Measurements from ENCODE around the gene HNRNPD. TPM values are rescaled to one million over a fixed set of nuclear protein-coding genes. Genes with fewer than 3 reads are reported as not detected.

Gene HNRNPD, protein sequence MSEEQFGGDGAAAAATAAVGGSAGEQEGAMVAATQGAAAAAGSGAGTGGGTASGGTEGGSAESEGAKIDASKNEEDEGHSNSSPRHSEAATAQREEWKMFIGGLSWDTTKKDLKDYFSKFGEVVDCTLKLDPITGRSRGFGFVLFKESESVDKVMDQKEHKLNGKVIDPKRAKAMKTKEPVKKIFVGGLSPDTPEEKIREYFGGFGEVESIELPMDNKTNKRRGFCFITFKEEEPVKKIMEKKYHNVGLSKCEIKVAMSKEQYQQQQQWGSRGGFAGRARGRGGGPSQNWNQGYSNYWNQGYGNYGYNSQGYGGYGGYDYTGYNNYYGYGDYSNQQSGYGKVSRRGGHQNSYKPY
- 66.0 TPM for total RNA-seq (2013)
- polyA plus RNA-seq, result 100 to 1,000 TPM in 2 of 3 donors, 10 to 100 TPM in 1; 97.6 to 174 (median 149) TPM
- polyA minus RNA-seq, result 30.9 and 43.1 TPM in 2 replicates
- 42.7 to 127 (median 79.6) reads per million in 11 experiments for total RNA-seq

DNA sequence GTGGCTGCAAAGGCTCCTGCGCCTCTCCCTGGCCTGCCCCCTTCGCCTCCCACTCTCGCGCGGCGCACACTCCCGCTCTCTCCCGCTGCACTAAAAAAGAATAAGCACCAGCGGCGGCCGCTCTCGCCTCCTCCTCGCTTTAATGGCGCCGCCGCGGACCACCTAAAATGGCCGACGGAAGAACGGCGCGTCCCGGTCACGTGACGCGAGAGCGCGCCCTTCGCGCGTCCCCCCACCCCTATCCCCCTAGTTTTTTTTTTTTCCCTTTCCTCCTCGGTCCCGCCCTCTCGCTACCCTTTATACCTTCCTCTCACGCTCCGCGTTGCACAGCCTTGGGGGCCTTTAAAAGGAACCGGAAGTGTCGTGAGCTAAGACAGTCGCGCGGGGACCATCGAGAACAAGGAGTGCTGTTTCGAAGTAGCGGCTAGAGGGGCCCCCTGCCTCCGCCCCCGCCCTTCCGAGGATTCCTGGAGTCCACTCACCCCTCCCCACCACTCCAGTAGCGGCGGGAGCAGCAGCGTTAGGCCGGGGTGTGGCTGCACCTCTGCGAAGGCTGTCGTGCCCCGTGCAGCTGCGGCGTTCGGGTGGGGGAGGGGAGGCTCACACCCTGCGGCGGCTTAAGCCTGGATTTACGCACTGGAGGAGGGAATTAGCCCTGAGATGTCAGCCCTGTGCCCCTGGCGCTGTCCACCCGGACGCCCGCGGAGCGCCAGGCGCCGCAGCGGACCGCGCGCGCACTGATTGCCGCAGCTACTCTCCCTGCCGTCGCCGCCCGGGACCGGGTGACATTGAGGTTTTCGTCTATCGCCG, at the start of gene HNRNPD:
HNRNPD (minus strand) TSS at position 176 of the 810 bp plus-strand sequence. CDS start 313 bp downstream, outside the sequence.
- H3K36me3 ChIP-seq (replicated peaks in 1 of 2; ENCODE audit: control insufficient read depth in 1 of 2, insufficient read depth in 2 of 2, low read length in 2 of 2), result peaks cover 8 to 10% of the 10 kb centered on the region in 2 donors
- no peaks in the 10 kb centered on the region for H3K27me3 Mint-ChIP-seq (ENCODE audit: low read depth in 3 of 3)
- intact Hi-C loops (cut with micrococcal nuclease), result loop anchor here (2.0 to 10.0 kb wide), 3 partner anchors 55 to 969 kb away; partner anchors contain the start of gene SEC31A (in 1 of the 2)
- H4K20me1 ChIP-seq (ENCODE audit: insufficient read depth, low read length), result peaks cover 45% of the 10 kb centered on the region
- H3K27ac ChIP-seq (ENCODE audit: low read depth in 1 of 2, low read length in 2 of 2), result peak within 1 kb of the TSS; percentile 96 to 100
- H2AFZ ChIP-seq (ENCODE audit: insufficient read depth, low read depth, low read length, poor library complexity, severe bottlenecking), result peak within 1 kb of the TSS; percentile 64
- H3K4me3 Mint-ChIP-seq, result peak within 1 kb of the TSS; percentile 97 to 98
- no peaks in the 10 kb centered on the region for H3K27me3 ChIP-seq (ENCODE audit: control insufficient read depth in 2 of 2, insufficient read depth in 2 of 2, low read length in 2 of 2)
- peak; percentile 94 to 98 (median 98) for DNase-seq
- H3K4me3 ChIP-seq (replicated peaks in 1 of 3; ENCODE audit: low read depth in 2 of 3, low read length in 3 of 3), result peak within 1 kb of the TSS; percentile 70 to 100 (median 98)
- peaks cover 50% of the 10 kb centered on the region for H3K4me1 Mint-ChIP-seq
- peaks cover 14 to 24% of the 10 kb centered on the region in 2 donors for H3K36me3 Mint-ChIP-seq
- H3K4me1 ChIP-seq (ENCODE audit: control insufficient read depth in 1 of 2, insufficient read depth in 2 of 2, low read length in 2 of 2), result peaks cover 37 to 54% of the 10 kb centered on the region in 2 donors
- H3K27ac Mint-ChIP-seq, result peak within 1 kb of the TSS; percentile 97 to 100 (median 99)
- peaks cover 83% of the 10 kb centered on the region for H3K79me2 ChIP-seq (ENCODE audit: insufficient read depth, low read length)
- 0% methylated on average over 67 of the region's 83 CpGs for WGBS (ENCODE audit: insufficient coverage)
- peak within 1 kb of the TSS; percentile 99 for H3K9ac ChIP-seq (ENCODE audit: insufficient read depth, low read length, poor library complexity, severe bottlenecking)
- no peaks in the 10 kb centered on the region for H3K9me3 Mint-ChIP-seq
- H3K9me3 ChIP-seq (replicated peaks in 1 of 2; ENCODE audit: control insufficient read depth in 1 of 2, insufficient read depth in 1 of 2, low read length in 2 of 2), result no peaks in the 10 kb centered on the region
- peak within 1 kb of the TSS; percentile 89 for H3K4me2 ChIP-seq (replicated peaks; ENCODE audit: extremely low read depth, low read length, poor library complexity, severe bottlenecking)
- TF ChIP-seq, protein P1, sequence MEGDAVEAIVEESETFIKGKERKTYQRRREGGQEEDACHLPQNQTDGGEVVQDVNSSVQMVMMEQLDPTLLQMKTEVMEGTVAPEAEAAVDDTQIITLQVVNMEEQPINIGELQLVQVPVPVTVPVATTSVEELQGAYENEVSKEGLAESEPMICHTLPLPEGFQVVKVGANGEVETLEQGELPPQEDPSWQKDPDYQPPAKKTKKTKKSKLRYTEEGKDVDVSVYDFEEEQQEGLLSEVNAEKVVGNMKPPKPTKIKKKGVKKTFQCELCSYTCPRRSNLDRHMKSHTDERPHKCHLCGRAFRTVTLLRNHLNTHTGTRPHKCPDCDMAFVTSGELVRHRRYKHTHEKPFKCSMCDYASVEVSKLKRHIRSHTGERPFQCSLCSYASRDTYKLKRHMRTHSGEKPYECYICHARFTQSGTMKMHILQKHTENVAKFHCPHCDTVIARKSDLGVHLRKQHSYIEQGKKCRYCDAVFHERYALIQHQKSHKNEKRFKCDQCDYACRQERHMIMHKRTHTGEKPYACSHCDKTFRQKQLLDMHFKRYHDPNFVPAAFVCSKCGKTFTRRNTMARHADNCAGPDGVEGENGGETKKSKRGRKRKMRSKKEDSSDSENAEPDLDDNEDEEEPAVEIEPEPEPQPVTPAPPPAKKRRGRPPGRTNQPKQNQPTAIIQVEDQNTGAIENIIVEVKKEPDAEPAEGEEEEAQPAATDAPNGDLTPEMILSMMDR (IDR thresholded peaks at IDR 0.05), result no peak

DNA sequence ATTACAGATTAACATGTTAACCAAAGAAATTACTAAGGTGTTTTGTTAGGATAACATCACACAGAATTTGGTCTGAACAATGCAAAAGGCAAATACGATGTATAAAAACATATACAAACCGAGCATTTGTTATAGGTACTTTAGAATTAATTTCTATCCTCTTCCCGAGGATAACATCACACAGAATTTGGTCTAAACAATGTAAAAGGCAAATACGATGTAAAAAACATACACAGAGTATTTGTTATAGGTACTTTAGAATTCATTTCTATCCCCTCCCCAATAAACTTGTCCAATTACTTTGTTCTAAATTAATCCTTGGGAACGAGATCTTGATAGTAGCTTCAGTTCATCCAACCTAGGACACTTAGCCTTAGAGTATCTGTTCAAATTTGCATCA, 48.8 kb upstream of the HNRNPD start:
- Histone ChIP-seq H4K20me1 (ENCODE audit: insufficient read depth, low read length) (peaks cover 59% of the 10 kb centered on the region), H3K27me3 (ENCODE audit: control insufficient read depth in 2 of 2, insufficient read depth in 2 of 2, low read length in 2 of 2) (no peaks in the 10 kb centered on the region), H3K27ac (ENCODE audit: low read depth in 1 of 2, low read length in 2 of 2) (no peak overlapping the region), H3K4me3 (replicated peaks in 1 of 3; ENCODE audit: low read depth in 2 of 3, low read length in 3 of 3) (no peak overlapping the region), H3K79me2 (ENCODE audit: insufficient read depth, low read length) (peaks cover 29% of the 10 kb centered on the region), H2AFZ (ENCODE audit: insufficient read depth, low read depth, low read length, poor library complexity, severe bottlenecking) (no peak overlapping the region), H3K9me3 (replicated peaks in 1 of 2; ENCODE audit: control insufficient read depth in 1 of 2, insufficient read depth in 1 of 2, low read length in 2 of 2) (no peaks in the 10 kb centered on the region), H3K36me3 (replicated peaks in 1 of 2; ENCODE audit: control insufficient read depth in 1 of 2, insufficient read depth in 2 of 2, low read length in 2 of 2) (peaks cover 45 to 57% of the 10 kb centered on the region in 2 donors), H3K9ac (ENCODE audit: insufficient read depth, low read length, poor library complexity, severe bottlenecking) (no peak overlapping the region), H3K4me1 (ENCODE audit: control insufficient read depth in 1 of 2, insufficient read depth in 2 of 2, low read length in 2 of 2) (peaks cover 3 to 16% of the 10 kb centered on the region in 2 donors), H3K4me2 (replicated peaks; ENCODE audit: extremely low read depth, low read length, poor library complexity, severe bottlenecking) (no peak overlapping the region)
- H3K4me1 Mint-ChIP-seq, result peaks cover 13% of the 10 kb centered on the region
- no peaks in the 10 kb centered on the region for H3K9me3 Mint-ChIP-seq
- no peak overlapping the region for H3K4me3 Mint-ChIP-seq
- whole genome bisulfite sequencing (ENCODE audit: insufficient coverage), result no CpG with 5 or more reads among the region's 5 CpGs
- TF ChIP-seq, protein P1 (IDR thresholded peaks at IDR 0.05), result no peak
- intact Hi-C loops (cut with micrococcal nuclease), result no loop called here
- H3K36me3 Mint-ChIP-seq, result peaks cover 48 to 50% of the 10 kb centered on the region in 2 donors
- no peak for DNase-seq
- H3K27me3 Mint-ChIP-seq (ENCODE audit: low read depth in 3 of 3), result peaks cover 0 to 3% (median 2%) of the 10 kb centered on the region in 3 donors
- no peak overlapping the region for H3K27ac Mint-ChIP-seq

All from CD14-positive monocyte (primary cell).